GM18508 (cell line): ENCODE results near the gene SPTLC2.

Experiments used
- ATAC-seq: cut with Tn5 transposase; IDR thresholded peaks from one replicate; pipeline ENCODE4 v1.9.1; 2021; ENCODE audit warnings: moderate number of reproducible peaks; ENCODE audit not compliant: insufficient read depth, unreplicated experiment

The SPTLC2 gene

GRCh38 chr14:77511486-77512162 lies 104.8 kb downstream of the SPTLC2 start:
- ATAC-seq, result no peak

GRCh38 chr14:77509366-77509765 lies 107.1 kb downstream of the SPTLC2 start:
- no peak for ATAC-seq

- no peak for ATAC-seq
Observed at GRCh38 chr14:77508876-77509275, 107.6 kb downstream of the SPTLC2 start.

- no peak for ATAC-seq
Observed at GRCh38 chr14:77508249-77508648, 108.2 kb downstream of the SPTLC2 start.

- ATAC-seq, result no peak
Observed at GRCh38 chr14:77507762-77508161, 108.7 kb downstream of the SPTLC2 start.

GRCh38 chr14:77505031-77505430 lies 111.4 kb downstream of the SPTLC2 start:
- no peak for ATAC-seq

- no peak for ATAC-seq
Observed at GRCh38 chr14:77503138-77503537, 113.3 kb downstream of the SPTLC2 start.

- no peak for ATAC-seq
Observed at GRCh38 chr14:77502109-77502782, 114.2 kb downstream of the SPTLC2 start.

GRCh38 chr14:77498984-77499527 lies 117.4 kb downstream of the SPTLC2 start:
- no peak for ATAC-seq

GRCh38 chr14:77498120-77498979 lies 118.1 kb downstream of the SPTLC2 start, which contains the start of gene ISM2:
Gene ISM2 (minus strand): TSS chr14:77498816. CDS start chr14:77498793, 23 bp downstream.
- ATAC-seq, result no peak

- no peak for ATAC-seq
Observed at GRCh38 chr14:77495334-77495733, 121.1 kb downstream of the SPTLC2 start.

- no peak for ATAC-seq
Observed at GRCh38 chr14:77491056-77491455, 125.4 kb downstream of the SPTLC2 start.

- no peak for ATAC-seq
Observed at GRCh38 chr14:77490347-77490986, 126.0 kb downstream of the SPTLC2 start.

- ATAC-seq, result no peak
Observed at GRCh38 chr14:77489041-77489440, 127.4 kb downstream of the SPTLC2 start.

- no peak for ATAC-seq
Observed at GRCh38 chr14:77488558-77488957, 127.9 kb downstream of the SPTLC2 start.

GRCh38 chr14:77485901-77486678 lies 130.3 kb downstream of the SPTLC2 start:
- ATAC-seq, result no peak

- ATAC-seq, result no peak
Observed at GRCh38 chr14:77485256-77485655, 131.2 kb downstream of the SPTLC2 start.

GRCh38 chr14:77482422-77482821 lies 134.0 kb downstream of the SPTLC2 start:
- ATAC-seq, result no peak

- ATAC-seq, result peak; percentile 87
Observed at GRCh38 chr14:77478796-77479195, 137.6 kb downstream of the SPTLC2 start.
